Eye (tissue), 1 donor: Measurements from ENCODE around the gene REN.

Source experiments
- DNase-seq: peaks from one replicate; pipeline ENCODE4 v3.0.0-alpha.2; 2015

The REN gene

DNA sequence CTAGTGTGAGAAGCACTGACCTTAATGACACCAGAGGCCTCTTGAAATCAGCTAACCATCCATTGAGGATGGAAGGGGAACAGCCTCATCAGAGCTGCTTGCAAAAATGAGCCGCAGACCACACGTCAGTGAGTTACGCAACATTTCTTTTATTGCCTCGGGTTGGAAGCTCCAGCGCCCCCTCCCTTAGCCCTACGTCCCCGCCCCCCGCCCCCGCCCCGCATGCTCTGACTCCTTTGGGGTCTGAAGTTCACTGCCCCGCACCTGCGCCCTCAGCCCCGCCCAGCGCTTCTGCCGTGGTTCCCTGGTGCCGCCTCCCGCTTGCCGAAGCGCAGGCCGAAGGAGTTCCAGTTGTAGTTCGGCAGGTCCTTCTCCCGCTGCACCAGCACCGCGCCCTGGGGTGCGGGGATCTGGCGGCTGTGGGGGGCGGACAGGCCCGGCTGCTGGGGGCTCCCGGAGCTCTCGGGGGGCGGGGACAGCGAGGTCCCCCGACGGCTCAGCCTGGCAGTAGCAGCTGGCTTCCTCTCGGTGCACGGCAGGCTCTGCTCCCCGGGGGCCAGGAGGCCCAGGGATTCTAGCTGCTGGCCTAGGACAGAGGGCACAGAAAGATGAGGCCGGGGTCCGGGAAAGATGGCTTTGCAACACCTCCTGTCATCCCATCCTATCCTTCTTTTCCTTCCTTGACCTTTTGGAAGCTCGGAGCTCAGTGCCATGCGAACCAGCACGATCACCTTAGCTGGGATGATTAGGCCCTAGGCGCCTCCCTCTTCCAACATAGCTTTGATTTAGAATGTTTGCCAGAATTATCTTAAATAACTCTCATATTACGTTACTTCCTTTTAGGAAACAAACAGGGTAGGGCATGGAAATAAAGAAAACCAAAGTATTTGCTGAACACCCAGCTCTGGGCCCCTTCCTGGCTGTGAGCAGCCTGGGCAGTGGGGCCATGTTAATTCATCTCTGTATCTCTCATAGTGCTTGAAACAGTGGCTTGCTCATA, 24.4 kb upstream of the REN start:
- peak; percentile 71 for DNase-seq

DNA sequence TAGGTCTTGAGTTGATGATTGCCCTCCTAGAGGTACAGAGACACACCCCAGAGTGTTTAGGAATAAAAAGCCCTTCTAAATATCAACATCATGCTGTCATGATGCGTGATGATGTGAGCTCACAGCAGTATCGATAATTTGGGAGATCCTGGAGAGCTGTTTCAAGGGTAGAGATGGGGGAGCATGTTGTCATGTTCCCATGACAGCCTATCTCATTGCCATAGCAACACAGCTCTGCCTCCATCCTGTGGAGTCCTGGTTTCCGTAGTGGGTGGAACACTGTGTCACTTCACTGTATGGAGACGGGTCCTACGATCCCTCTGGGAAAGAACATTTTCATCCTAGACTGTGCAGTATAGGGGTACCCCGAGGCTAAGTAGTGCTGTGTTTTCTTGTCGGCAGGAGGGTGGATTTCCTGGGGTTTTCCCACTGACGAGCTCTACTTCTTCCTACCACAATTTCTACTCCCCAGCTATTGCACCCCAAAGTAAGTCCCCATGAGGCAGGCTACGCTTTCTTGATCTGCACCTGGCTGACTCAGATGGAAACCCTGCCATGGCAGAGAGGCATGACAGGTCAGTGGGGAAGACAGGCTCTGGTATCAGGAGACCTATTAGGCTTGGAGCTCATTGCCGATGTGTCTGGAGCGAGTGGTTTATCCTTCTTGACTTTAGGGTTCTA, 23.0 kb upstream of the REN start:
- DNase-seq = peak; percentile 53

DNA sequence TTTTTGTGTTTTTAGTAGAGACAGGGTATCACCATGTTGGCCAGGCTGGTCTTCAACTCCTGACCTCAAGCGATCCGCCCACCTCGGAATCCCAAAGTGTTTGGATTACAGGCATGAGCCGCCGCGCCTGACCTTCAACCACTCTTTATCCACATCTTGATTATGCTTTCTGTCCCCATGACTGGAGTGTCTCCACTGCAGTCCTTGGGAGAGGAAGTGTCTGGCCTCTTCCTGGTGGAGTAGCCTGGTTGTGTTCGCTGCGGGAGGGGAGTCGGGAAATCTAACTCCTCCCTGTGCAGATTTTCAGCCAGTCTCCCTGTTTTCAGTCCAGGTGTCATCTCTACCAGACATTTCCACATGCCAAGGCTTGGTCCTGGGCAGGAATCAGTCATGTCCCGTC, 20.5 kb upstream of the REN start:
- DNase-seq = no peak

DNA sequence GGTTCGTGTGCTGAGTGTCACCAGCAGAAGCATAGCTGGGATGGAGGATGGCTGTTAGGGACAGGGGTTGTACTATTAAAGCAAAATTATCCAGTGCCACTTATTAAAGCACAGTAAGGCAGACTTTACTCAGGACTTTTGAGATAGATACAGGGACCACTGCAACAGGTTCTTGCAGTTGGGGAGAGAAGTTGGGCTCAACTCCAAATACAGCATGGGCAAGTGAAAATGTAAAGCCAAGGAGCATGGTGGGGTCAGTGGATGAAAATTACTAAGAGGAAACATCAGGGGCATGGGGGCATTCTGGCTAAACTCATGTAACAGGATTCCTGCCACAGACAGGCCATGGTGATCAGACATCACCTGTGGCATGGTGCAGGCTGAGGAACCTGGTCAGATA, 15.0 kb upstream of the REN start:
- no peak for DNase-seq

DNA sequence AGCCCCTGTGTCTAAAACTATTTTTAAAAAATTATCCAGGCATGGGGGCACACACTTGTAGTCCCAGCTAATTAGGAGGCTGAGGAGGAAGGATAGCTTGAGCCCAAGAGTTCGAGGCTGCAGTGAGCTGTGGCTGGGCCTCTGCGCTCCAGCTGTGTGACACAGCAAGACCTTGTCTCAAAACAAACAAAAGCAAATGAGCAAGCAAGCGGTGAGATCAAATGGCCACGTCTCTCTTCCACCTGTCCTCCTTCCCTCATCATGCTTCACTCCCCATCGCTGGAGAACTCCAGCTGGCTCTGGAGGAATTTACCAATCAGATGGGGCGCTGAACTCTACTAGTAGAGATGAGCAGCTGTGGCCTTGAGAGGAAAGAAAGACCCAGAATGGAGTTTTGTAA, 14.0 kb upstream of the REN start:
- peak; percentile 52 for DNase-seq

DNA sequence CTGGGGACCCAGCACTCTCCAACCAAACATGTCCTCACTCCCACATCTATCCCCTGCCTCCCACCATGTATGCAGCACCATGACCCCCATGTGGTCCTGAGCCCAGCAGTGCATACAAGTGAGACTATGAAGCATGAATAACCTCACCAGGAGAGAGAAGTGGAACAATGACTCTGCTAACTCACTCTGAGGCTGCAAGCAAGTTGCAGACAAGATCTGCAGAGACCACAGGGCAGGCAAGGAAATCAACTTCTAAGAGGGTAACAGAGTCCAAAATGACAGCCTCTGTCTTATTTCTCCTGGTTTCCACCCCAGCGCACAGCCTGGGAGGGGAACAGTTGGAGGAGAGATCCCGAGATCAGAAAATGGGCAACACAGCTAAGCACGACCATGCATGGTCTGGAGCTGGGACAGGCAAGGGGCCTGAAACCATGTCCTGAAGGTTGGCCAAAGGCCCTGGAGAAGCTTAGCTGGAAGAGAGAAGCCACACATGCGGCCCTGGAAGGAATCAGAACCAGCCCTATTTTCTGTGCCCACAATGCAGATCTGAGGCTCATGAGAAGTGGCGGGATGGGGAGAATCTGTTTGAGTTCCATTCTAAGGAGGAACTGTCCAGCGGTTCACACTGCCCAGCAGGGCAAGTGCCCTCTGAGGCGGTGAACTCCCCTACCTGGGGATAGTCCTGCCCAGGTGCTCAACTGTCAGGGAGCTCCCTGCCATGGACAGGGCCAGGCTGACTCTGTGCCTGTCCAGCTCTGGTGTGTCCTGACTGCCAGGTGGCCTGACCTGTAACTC, 12.5 kb upstream of the REN start:
- no peak for DNase-seq

DNA sequence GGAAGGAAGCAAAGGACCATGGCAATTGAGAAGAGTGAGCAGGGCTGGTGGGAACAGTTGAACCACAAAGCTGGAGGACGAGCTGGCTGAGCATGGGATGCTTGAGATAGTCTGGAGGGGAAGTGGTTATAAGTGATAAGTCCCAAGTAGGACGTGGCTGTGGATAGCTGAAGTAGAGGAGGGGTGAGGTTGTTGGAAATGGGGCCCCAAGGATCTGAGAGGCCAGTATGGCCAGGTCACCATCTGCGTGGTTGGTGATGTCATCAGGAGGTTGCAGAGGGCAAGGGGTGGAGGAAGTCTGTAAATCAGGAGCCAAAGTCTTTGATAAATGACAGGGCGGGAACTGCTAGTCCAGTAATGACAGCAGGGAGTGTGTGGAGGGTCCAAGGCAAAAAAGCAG, 11.0 kb upstream of the REN start:
- no peak for DNase-seq

DNA sequence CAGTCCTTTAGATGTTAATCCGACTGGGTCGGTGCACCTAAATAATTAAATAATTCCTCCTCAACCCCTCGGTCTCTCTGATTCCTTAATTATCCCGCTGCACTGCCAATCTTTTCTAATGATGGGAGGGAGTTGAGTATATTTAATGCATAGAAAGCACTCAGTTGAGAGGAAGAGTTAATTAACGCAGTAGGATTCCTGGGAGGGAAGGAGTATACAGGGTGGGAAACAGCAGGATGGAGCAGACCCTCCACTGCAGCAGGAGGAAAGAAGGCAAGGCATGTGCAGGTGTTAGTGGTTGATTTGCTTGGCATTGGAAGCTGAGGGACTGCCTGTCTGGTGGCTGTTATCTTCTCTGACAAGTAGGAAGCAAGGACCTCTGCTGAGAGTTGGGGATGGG, 9.9 kb upstream of the REN start:
- peak; percentile 40 for DNase-seq

DNA sequence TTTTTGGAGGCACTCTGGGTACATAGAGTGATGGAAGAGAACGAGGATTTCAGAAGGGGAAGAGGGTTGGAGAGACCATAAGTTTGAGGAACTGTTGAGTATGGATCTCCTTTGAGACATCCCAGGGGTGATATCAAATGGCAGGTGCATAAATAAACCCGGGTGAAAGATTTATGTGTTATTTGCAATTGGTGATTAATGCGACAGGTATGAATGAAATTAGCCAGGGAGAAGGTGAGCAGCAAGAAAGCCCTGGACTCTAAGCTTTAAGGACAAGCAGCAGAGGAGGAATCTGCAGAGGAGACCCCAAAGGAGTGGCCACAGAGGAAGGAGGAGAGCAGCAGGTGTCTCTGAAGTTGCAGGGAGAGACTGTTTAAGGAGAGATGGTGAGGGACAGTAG, 8.8 kb upstream of the REN start:
- DNase-seq = no peak

DNA sequence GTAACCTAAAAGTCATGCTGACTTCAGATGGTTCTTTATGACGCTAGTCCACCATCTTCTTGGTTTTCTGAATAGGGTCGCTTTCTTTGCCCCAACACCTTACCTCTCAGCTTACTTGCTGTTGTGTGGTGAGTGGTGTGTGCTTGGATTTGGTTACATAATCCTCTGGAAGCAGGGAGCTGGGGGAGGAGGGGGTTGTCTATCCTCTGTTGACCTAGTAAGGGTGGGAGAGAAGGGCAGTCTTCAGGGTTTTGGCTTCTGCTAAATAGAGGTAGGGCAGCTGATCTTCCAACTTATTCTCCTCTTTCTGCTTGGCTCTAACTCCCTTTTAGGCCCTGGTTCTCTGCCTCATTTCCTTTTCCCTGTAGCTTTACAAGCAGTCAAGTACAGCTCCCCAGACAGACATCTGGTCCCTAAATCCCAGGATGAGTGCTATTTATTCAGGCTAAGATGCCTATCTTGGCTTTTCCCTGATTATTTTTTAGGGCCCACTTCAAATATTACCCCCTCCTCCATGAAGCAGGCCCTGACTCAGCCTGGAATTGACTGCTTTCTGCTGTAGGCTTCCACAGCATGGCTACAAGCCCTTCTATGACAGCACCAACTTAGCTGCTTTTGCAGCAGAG, 6.4 kb upstream of the REN start:
- DNase-seq = no peak

DNA sequence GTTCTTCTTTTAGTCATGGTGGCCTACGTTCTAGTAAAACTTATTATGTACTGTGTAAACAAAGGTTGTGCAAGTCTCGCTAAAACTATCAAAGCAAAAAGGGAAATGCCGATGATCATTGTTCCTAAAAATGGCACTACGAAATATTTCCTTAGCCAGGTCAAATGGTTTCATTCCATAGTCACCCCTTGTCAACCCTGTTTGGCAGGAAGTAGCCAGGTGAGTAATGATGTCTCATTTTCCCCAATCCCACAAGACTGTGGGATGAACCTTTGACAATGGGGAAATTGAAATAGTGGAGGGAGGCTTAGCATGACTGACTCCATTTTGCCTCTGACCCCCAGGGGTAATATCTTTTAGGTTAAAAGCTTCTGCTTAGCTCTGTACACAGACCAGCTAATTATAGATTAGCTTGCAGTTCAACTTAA, 5.6 kb upstream of the REN start:
- DNase-seq = no peak

DNA sequence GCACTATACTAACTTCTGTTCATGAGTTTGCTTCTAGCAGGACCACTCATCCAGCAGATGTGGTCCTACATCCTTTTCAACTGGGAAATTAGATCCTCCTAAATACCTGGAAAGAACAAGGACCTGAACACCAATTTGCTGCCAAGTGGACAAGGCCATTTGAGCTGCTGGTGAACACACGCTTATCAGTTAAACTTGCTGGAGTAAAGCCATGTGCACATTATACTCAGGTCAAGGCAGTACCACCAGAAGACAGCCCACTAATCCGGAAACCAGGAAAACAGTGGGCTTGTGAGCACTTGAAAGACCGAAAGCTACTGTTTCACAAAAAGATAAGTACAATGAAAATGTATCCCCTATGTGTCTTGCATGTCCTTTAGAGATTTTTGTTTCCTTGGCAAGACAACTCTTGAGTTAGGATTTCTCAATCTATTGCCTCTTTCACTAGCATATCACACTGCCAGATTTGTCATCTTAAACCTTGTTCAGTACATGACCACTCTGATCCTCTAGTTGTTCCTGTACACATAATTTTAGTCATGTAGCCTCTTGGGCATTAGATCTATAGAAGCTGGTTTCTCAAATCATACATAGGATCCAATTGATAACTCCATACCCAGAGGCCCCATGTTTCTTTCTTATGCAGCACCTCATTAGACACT, 4.5 kb upstream of the REN start:
- DNase-seq = no peak

DNA sequence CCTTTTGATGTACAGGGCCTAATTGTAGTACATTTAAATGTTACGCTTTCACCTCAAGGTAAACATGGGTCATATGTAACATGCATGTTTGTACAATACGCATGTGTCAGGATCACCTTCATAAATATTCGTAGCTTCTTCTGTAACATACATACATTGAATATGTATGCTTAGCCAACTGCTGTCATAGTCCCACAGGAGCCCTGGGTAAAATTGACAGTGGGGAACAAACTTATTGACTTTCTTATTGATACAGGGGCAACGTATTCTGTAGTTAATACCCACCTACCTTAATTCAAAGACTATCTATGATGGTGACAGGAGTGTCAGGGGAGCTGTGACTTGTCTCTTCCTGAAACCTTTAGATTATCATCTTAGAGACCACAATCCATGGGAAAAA, 3.7 kb upstream of the REN start:
- no peak for DNase-seq

DNA sequence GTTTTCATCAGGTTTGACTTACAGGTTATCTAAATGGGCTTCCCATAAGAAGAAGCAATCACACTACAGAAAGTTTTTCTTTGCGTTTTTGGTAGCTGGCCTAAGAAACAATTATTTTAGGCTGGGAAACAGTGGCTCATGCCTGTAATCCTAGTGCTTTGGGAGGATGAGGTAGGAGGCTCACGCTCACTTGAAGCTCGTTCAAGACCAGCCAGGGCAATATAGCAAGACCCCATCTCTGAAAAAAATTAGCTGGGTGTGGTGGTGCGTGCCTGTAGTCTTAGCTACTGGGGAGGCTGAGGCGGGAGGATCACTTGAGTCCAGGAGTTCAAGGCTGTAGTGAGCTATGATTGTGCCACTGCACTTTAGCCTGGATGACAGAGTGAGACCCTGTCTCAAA, 1.6 kb upstream of the REN start:
- DNase-seq = no peak

DNA sequence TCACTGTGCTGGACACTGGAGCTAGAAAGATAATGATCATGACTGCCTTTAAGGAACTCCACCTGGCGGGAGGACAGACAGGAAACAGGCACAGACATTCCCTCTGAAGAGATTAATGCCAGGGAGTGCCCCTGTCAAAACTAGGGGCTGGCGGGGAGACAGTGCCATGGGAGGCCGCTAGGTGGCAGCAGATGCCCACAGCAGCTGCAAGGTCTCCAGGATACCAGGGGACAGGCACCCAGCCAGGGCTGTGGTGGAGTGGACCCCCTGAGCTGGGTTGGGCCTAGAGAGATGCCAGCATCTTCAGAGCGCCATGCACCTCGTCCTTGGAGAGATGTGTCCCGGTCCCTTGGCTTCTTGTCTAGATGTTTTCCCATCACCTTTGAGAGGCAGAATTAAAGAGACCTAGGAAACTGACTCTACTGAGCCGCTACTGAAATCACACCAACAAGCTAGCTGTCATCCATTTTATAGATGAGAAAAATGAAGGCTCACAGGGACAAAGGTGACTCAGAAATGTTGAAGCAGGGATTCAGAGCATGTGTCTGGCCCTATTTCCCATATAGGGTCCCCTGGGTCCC, 3.6 kb downstream of the REN start:
- DNase-seq = peak; percentile 91

DNA sequence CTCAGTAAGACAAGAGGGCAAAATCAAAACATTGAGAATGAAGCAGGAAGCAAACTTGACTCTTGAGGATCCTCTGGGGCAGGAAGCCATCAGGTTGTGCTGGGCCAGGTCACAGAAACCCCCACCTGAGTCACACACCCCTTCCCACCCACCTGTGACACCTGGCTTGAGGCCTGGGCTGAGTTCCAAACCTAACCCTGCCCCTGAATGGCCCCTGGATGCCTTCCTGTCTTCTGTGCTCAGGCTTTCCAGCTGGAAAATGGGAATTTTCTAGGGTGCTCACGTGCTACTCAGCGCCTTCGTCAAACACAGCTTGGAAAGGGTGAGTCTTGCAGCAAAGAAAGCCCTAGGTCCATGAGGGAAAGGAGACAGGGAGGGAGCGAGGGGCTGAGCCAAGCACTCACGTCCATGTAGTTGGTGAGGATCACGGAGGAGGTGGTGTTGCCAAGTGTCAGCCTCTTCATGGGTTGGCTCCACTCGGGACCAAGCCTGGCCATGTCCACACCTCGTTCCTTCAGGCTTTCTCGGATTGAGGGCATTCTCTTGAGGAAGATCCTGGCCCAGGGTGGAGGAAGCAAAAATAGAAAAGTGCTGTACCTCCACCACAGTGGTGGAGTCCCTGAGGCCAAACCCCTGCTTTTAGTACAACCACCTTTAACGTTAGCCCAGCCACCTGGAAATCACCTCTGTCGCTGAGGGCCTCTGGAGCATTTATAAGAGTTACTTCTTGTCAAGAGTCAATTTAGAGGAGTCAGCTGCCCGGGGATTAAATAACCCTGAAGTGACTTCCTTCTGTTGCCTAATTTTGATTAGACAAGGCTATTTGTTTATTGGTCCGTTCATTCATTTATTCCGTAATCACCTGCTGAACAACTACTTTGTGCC, 4.3 kb downstream of the REN start:
- DNase-seq = no peak

DNA sequence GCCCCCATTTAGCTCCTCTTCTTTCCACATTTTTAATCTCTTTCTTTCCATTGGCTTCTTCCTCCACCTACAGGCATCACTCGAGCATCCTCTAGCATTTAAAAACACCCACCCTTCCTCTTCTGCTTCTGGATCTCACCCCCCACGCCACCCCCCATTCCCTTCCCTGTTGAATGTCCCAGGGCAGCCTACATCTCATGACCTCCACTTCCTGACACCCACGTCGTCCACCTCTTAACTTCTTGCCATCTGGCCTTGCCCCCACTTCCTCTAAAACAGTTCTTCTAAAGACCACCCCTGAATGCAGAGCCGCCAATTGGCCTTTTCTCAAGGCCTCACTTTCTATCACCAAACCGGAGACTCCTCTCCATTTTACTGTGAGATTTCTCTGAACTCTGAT, 8.2 kb downstream of the REN start:
- DNase-seq = no peak

DNA sequence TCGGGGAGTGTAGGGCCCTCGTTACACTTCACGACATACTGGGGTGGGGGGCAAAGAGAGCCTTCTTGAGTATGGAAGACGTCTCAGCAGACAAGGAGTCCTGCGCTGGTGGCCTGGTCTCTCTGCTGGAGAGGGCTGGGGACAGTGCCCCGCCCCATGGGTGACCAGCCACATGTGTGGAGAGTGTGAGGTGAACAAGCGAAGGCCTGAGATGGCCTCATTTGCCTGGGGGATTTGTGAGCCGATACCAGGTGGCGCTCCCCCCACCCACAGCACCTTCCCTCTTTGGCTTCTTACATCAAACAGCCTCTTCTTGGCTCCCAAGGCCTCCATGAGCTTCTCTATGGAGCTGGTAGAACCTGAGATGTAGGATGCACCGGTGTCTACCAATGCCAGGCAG, 10.3 kb downstream of the REN start:
- DNase-seq = no peak

DNA sequence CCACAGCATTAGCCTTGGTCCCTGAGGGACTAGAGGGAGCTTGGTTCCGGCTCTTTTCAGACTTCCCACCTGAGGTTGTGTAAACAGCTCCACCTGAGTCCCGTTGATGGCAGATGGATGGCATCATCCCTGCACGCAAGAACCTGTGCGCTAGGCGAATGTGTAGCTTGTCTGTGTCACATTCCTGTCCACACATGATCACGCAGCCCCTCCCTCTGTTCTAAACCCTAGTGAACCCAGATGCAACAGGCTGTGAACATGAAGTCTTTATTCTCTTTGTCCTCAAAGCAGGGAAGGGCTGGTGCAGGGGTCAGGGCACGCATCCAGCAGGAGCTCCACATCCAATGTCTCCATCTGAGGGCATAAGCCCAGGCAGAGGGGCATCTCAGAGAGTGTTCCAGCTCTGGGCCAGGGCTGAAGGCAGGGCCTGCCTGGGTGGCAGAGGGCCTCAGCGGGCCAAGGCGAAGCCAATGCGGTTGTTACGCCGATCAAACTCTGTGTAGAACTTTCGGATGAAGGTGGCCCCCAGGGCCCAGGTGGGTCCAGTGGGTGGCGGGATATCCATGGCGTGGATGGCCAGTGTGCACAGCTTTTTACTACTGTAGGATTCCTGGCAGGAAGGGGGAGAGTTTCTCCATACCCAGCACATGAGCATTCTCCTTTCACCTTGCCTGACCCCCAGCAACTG, 11.4 kb downstream of the REN start:
- DNase-seq = no peak

DNA sequence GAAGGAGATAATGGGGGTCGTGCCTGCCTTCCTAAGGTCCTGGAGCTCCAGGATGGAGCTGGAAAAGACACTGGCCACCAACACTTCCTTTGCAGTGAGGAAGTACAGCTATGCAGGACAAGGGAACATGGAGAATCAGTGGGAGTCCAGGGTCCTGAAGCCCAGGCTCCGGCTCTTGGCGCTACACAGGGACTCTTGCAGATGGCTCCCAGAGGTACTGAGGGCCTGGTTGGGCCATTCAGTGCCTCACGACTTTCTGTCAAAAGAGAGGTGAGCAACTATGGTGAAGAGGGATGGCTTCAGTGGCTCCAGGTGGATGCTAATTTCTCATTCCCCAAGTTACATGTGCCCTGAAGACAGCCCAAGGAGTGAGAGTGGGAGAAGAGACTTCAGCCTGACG, 12.5 kb downstream of the REN start:
- no peak for DNase-seq
